ENCODE data around the gene BEAN1. TPM values are rescaled to one million over a fixed set of nuclear protein-coding genes. Genes with fewer than 3 reads are reported as not detected.

Gene BEAN1
- total RNA-seq, 1 donor from 2014 or later = 1.2 TPM

Other genes starting within 250 kb of the BEAN1 start
- 0.30 TPM in 1 of 2 replicates, not detected in the other for gene CDH5, start 60.6 kb upstream of the BEAN1 start, total RNA-seq
- 12.4 and 16.5 TPM in 2 replicates for gene TK2, start 122.8 kb downstream of the BEAN1 start, total RNA-seq
- gene CKLF, start 125.3 kb downstream of the BEAN1 start, total RNA-seq = 24.5 and 27.9 TPM in 2 replicates
- gene CMTM1, start 139.1 kb downstream of the BEAN1 start, total RNA-seq = 2.7 and 6.4 TPM in 2 replicates
- gene CMTM2, start 152.2 kb downstream of the BEAN1 start, total RNA-seq = not detected in 2 replicates
- gene CMTM3, start 177.4 kb downstream of the BEAN1 start, total RNA-seq = 62.0 and 62.4 TPM in 2 replicates

All from astrocyte (in vitro differentiated cells and primary cell).